ENCODE data around the gene SERPINB7. TPM values are rescaled to one million over a fixed set of nuclear protein-coding genes. Genes with fewer than 3 reads are reported as not detected.
A peak's percentile ranks its signal among the peaks of the same experiment; 100 is the strongest.

The SERPINB7 gene
- total RNA-seq, 1 experiment from 2014 or later, result 74.5 TPM

GRCh38 chr18:63741769-63742168, 33.4 kb upstream of the SERPINB7 start:
- ChIA-PET CTCF (interaction anchor here (0.5 to 2.3 kb wide), 23 partner anchors 18 to 230 kb away, joined by 3 to 35 read pairs (median 4); partner anchors contain the start of gene SERPINB12), POLR2A (ENCODE audit: unreplicated experiment) (interaction anchor here (0.7 to 1.0 kb wide), 3 partner anchors 43 to 221 kb away, joined by 3 to 29 read pairs (median 11); no protein-coding TSS in a partner anchor)
- no peaks in the 10 kb centered on the region for H3K9me2 ChIP-seq (replicated peaks; ENCODE audit: low read length)
- no peaks in the 10 kb centered on the region for H3K27me3 ChIP-seq (ENCODE audit: low read length)
- peak overlapping the region; percentile 90 for H3K9ac ChIP-seq (ENCODE audit: low read length)
- BruUV-seq (replicated peaks), result no TSS peak
- H2AFZ ChIP-seq (ENCODE audit: low read length), result peak overlapping the region; percentile 32; the same call in 1 of the 2 replicates
- intact Hi-C loops (cut with micrococcal nuclease), result loop anchor here (1.0 to 5.0 kb wide), 8 partner anchors 36 to 223 kb away; partner anchors contain the start of gene SERPINB7
- ATAC-seq (peak; percentile 72), DNase-seq (peak; percentile 81)
- H3K9me3 ChIP-seq (ENCODE audit: low read length), result no peaks in the 10 kb centered on the region
- no peaks in the 10 kb centered on the region for H4K20me1 ChIP-seq (ENCODE audit: low read length)
- H3K4me1 ChIP-seq (ENCODE audit: insufficient read depth, low read length), result peaks cover 20% of the 10 kb centered on the region
- H3K4me3 ChIP-seq (ENCODE audit: low read length), result no peak overlapping the region
- no peaks in the 10 kb centered on the region for H3K36me3 ChIP-seq (ENCODE audit: low read depth, low read length)
- H3K27ac ChIP-seq (ENCODE audit: low read length), result peak overlapping the region; percentile 97
- H3F3A ChIP-seq (ENCODE audit: low read length, unreplicated experiment), result no peaks in the 10 kb centered on the region
- H3K4me2 ChIP-seq (ENCODE audit: low read length), result 0 out of 2 replicates have a peak overlapping the region, but pooled peaks have one; percentile 9
- no peak for TF ChIP-seq EZH2phosphoT487 (IDR thresholded peaks at IDR 0.05; ENCODE audit: borderline replicate concordance, low read length)
- TF ChIP-seq CTCF (conservative IDR thresholded peaks at IDR 0.05; ENCODE audit: low read depth, low read length), result peak; percentile 88
- no peak for TF ChIP-seq EZH2 (IDR thresholded peaks at IDR 0.05; ENCODE audit: low read length, unreplicated experiment)
- H3K79me2 ChIP-seq (ENCODE audit: low read length), result no peaks in the 10 kb centered on the region

- ChIA-PET CTCF (no interaction called here), POLR2A (ENCODE audit: unreplicated experiment) (no interaction called here)
- Histone ChIP-seq H3K9me2 (replicated peaks; ENCODE audit: low read length) (no peaks in the 10 kb centered on the region; the same call in 1 of the 2 replicates), H2AFZ (ENCODE audit: low read length) (no peak overlapping the region), H3K27ac (ENCODE audit: low read length) (no peak overlapping the region), H3K4me1 (ENCODE audit: insufficient read depth, low read length) (peaks cover 5% of the 10 kb centered on the region), H3K9ac (ENCODE audit: low read length) (no peak overlapping the region), H3K9me3 (ENCODE audit: low read length) (no peaks in the 10 kb centered on the region), H4K20me1 (ENCODE audit: low read length) (no peaks in the 10 kb centered on the region), H3K4me3 (ENCODE audit: low read length) (no peak overlapping the region), H3K79me2 (ENCODE audit: low read length) (no peaks in the 10 kb centered on the region), H3F3A (ENCODE audit: low read length, unreplicated experiment) (no peaks in the 10 kb centered on the region), H3K4me2 (ENCODE audit: low read length) (no peak overlapping the region), H3K27me3 (ENCODE audit: low read length) (no peaks in the 10 kb centered on the region), H3K36me3 (ENCODE audit: low read depth, low read length) (no peaks in the 10 kb centered on the region)
- TF ChIP-seq EZH2 (IDR thresholded peaks at IDR 0.05; ENCODE audit: low read length, unreplicated experiment), result no peak
- no peak for TF ChIP-seq CTCF (conservative IDR thresholded peaks at IDR 0.05; ENCODE audit: low read depth, low read length)
- TF ChIP-seq EZH2phosphoT487 (IDR thresholded peaks at IDR 0.05; ENCODE audit: borderline replicate concordance, low read length), result no peak
- no peak for ATAC-seq
- DNase-seq, result no peak
- intact Hi-C loops (cut with micrococcal nuclease), result no loop called here
- no TSS peak for BruUV-seq (replicated peaks)
These were observed 28.2 kb upstream of the SERPINB7 start for GRCh38 chr18:63747006-63747405.

GRCh38 chr18:63749489-63749888, 25.7 kb upstream of the SERPINB7 start:
- intact Hi-C loops (cut with micrococcal nuclease), result no loop called here
- Histone ChIP-seq H3K27ac (ENCODE audit: low read length) (no peak overlapping the region), H3K4me2 (ENCODE audit: low read length) (no peak overlapping the region), H3K4me3 (ENCODE audit: low read length) (no peak overlapping the region), H3K9me2 (replicated peaks; ENCODE audit: low read length) (no peaks in the 10 kb centered on the region; the same call in 1 of the 2 replicates), H3F3A (ENCODE audit: low read length, unreplicated experiment) (no peaks in the 10 kb centered on the region), H3K36me3 (ENCODE audit: low read depth, low read length) (no peaks in the 10 kb centered on the region), H2AFZ (ENCODE audit: low read length) (no peak overlapping the region), H3K79me2 (ENCODE audit: low read length) (no peaks in the 10 kb centered on the region), H3K9me3 (ENCODE audit: low read length) (no peaks in the 10 kb centered on the region), H3K4me1 (ENCODE audit: insufficient read depth, low read length) (no peaks in the 10 kb centered on the region; the same call in 1 of the 2 replicates), H4K20me1 (ENCODE audit: low read length) (no peaks in the 10 kb centered on the region), H3K27me3 (ENCODE audit: low read length) (no peaks in the 10 kb centered on the region), H3K9ac (ENCODE audit: low read length) (no peak overlapping the region)
- no peak for DNase-seq
- no TSS peak for BruUV-seq (replicated peaks)
- ChIA-PET CTCF (no interaction called here), POLR2A (ENCODE audit: unreplicated experiment) (no interaction called here)
- no peak for TF ChIP-seq EZH2 (IDR thresholded peaks at IDR 0.05; ENCODE audit: low read length, unreplicated experiment)
- no peak for TF ChIP-seq EZH2phosphoT487 (IDR thresholded peaks at IDR 0.05; ENCODE audit: borderline replicate concordance, low read length)
- TF ChIP-seq CTCF (conservative IDR thresholded peaks at IDR 0.05; ENCODE audit: low read depth, low read length), result no peak
- ATAC-seq, result no peak
